Transverse colon (tissue), 4 donors: ENCODE results near the gene CIAPIN1. TPM values are rescaled to one million over a fixed set of nuclear protein-coding genes. Genes with fewer than 3 reads are reported as not detected.
"Not testable (repeated sequence)": the region's sequence is repeated elsewhere in the genome, so short reads cannot be mapped to it uniquely, and the experiment has no call there.

ENCODE experiments used
- DNase-seq: peaks from one replicate; pipeline ENCODE4 v3.0.0-alpha.2; 2019
- H3K27ac ChIP-seq, 4 donors: fragments of 200-600 bp; sonication (generic); 2 replicates each; pipeline ENCODE4 v1.5.1; 2016 to 2018; ENCODE audit warnings: inconsistent platforms in 4 of 4
- H3K27me3 ChIP-seq: fragments of 200-600 bp; sonication (generic); 2 replicates; pipeline ENCODE4 v1.5.1; 2017; ENCODE audit warnings: inconsistent platforms
- H3K36me3 ChIP-seq, 4 donors: fragments of 200-600 bp; sonication (generic); 2 replicates each; pipeline ENCODE4 v1.5.1; 2017 to 2019; ENCODE audit warnings: inconsistent platforms in 4 of 4
- H3K4me1 ChIP-seq, 4 donors: fragments of 200-600 bp; sonication (generic); 2 replicates each; pipeline ENCODE4 v1.5.1; 2017 to 2020; ENCODE audit warnings: inconsistent platforms in 4 of 4
- H3K4me3 ChIP-seq, 4 donors: fragments of 200-600 bp; sonication (generic); 1 replicate in 1 of 4; 2 replicates in 3 of 4; pipeline versions ENCODE4 v1.5.1 to v1.6.1; 2017 to 2019; ENCODE audit warnings: inconsistent platforms in 4 of 4
- H3K9me3 ChIP-seq, 2 donors: fragments of 200-600 bp; sonication (generic); 2 replicates each; pipeline ENCODE4 v1.5.1; 2017 to 2019; ENCODE audit warnings: inconsistent platforms in 2 of 2
- CTCF ChIP-seq, 5 experiments: fragments of 200-600 bp in 3 of 5; fragments of 450-650 bp in 2 of 5; sonication (generic) in 3 of 5; IDR thresholded peaks; 1 replicate in 2 of 5; 2 replicates in 3 of 5; pipeline ENCODE4 v1.5.1; 2016 to 2017; ENCODE audit warnings: antibody characterized with exemption in 5 of 5, inconsistent platforms in 3 of 5, mild to moderate bottlenecking in 2 of 5, moderate library complexity in 1 of 5
- EP300 ChIP-seq: sonication (generic); formaldehyde crosslinking; IDR thresholded peaks from one replicate; pipeline ENCODE4 v1.6.1; 2017; ENCODE audit warnings: antibody characterized with exemption, low read depth
- POLR2A ChIP-seq: fragments of 450-650 bp; IDR thresholded peaks from one replicate; pipeline ENCODE4 v1.6.1; 2016; ENCODE audit warnings: antibody characterized with exemption, mild to moderate bottlenecking, moderate library complexity
- POLR2AphosphoS5 ChIP-seq, 3 donors: sonication (generic); formaldehyde crosslinking; IDR thresholded peaks; one replicate each; pipeline ENCODE4 v1.6.1; 2016; ENCODE audit warnings: antibody characterized with exemption in 3 of 3
- WGBS, 2 donors: methylation state at CpG; one replicate each; pipeline ENCODE4 v1.1.5; 2018; ENCODE audit warnings: low coverage in 1 of 2; 5-methylcytosine and 5-hydroxymethylcytosine counted together
- in situ Hi-C, 4 donors: fragments of 200-750 bp; cut with MboI; loops; one replicate each; pipeline versions ENCODE4 v1.15.0 to v1.15.1; 2017; ENCODE audit warnings: low sequenced_read_pairs in 3 of 4, low pct_ligation_motif_present in 1 of 4, low pct_unique_long_range_greater_than_20kb in 1 of 4
- intact Hi-C: fragments of 100-400 bp; cut with DNase I; formaldehyde crosslinking; loops from one replicate; pipeline ENCODE4 v1.15.1; 2023; ENCODE audit warnings: low total_unique reads
- total RNA-seq, 4 donors: library from RNA; depleted of rRNA; stranded (reverse); fragments of >200 nt; gene quantifications; one replicate each; pipeline ENCODE4 v1.1.0, GENCODE V29; 2016

The CIAPIN1 gene
- total RNA-seq, 4 donors from 2014 or later: 20.9 to 48.3 (median 40.5) TPM

GRCh38 chr16:57405097-57405496, 42.1 kb downstream of the CIAPIN1 start:
- Histone ChIP-seq H3K27me3 (no peaks in the 10 kb centered on the region), H3K27ac (no peak overlapping the region), H3K9me3 (no peaks in the 10 kb centered on the region), H3K4me3 (no peak overlapping the region), H3K36me3 (no peaks in the 10 kb centered on the region), H3K4me1 (no peaks in the 10 kb centered on the region)
- no peak for DNase-seq
- TF ChIP-seq POLR2AphosphoS5 (IDR thresholded peaks at IDR 0.05) (no peak), POLR2A (no peak), CTCF (IDR thresholded peaks at IDR 0.05) (no peak), EP300 (no peak)
- WGBS, 2 donors: 69 to 72% methylated on average over 3 of the region's 3 CpGs
- in situ Hi-C loops: loop anchor here in 2 of 4 donors (25.0 kb wide), 1 partner anchor 318 kb away; the partner anchor contains the start of gene CPNE2 (in 2 of the 2)
- intact Hi-C loops: no loop called here

- TF ChIP-seq CTCF (IDR thresholded peaks at IDR 0.05) (no peak), POLR2AphosphoS5 (IDR thresholded peaks at IDR 0.05) (no peak), POLR2A (no peak), EP300 (no peak)
- 60 to 78% methylated on average over 9 to 17 of the region's 17 CpGs for WGBS, 2 donors
- no peak for DNase-seq
- Histone ChIP-seq H3K27ac (no peak within 1 kb of the TSS), H3K9me3 (no peaks in the 10 kb centered on the region), H3K4me3 (no peak within 1 kb of the TSS), H3K27me3 (no peaks in the 10 kb centered on the region), H3K4me1 (no peaks in the 10 kb centered on the region), H3K36me3 (no peaks in the 10 kb centered on the region)
- intact Hi-C loops: no loop called here
- in situ Hi-C loops: loop anchor here in 2 of 4 donors (25.0 kb wide), 1 partner anchor 317 kb away; the partner anchor contains the start of gene CPNE2 (in 2 of the 2)
Observed at GRCh38 chr16:57403965-57404817, 43.0 kb downstream of the CIAPIN1 start, which contains the start of gene CCL17. TSS of gene CCL17 (plus strand) at chr16:57404767. CDS start at chr16:57413933, 9,166 bp downstream.

- H3K4me3 ChIP-seq: no peak overlapping the region
- no peaks in the 10 kb centered on the region for H3K4me1 ChIP-seq
- H3K9me3 ChIP-seq: no peaks in the 10 kb centered on the region
- no peak for DNase-seq
- no peaks in the 10 kb centered on the region for H3K27me3 ChIP-seq
- no peak for TF ChIP-seq POLR2AphosphoS5 (IDR thresholded peaks at IDR 0.05)
- no peak for TF ChIP-seq CTCF (IDR thresholded peaks at IDR 0.05)
- TF ChIP-seq POLR2A: no peak
- no peak for TF ChIP-seq EP300
- WGBS, 2 donors: 55% methylated on average over 7 of the region's 7 CpGs; no CpG with 5 or more reads in 1 of the 2 donors
- no peaks in the 10 kb centered on the region for H3K36me3 ChIP-seq
- intact Hi-C loops: no loop called here
- no peak overlapping the region for H3K27ac ChIP-seq
- in situ Hi-C loops: loop anchor here in 2 of 4 donors (25.0 kb wide), 1 partner anchor 315 kb away; the partner anchor contains the start of gene CPNE2 (in 2 of the 2)
Observed at GRCh38 chr16:57401943-57402640, 45.1 kb downstream of the CIAPIN1 start.

GRCh38 chr16:57397493-57397892, 49.7 kb downstream of the CIAPIN1 start:
- intact Hi-C loops, in situ Hi-C loops, H3K4me1 ChIP-seq, DNase-seq, H3K27ac ChIP-seq, H3K36me3 ChIP-seq, H3K4me3 ChIP-seq, H3K9me3 ChIP-seq, H3K27me3 ChIP-seq: not testable (repeated sequence)
- 90% methylated on average over 4 of the region's 4 CpGs; no CpG with 5 or more reads in 1 of the 2 donors for WGBS, 2 donors
